GM23338 (cell line): Measurements from ENCODE around the gene MED12L. TPM values are rescaled to one million over a fixed set of nuclear protein-coding genes. Genes with fewer than 3 reads are reported as not detected.

Experiments
- ATAC-seq: fragments of 200-7000 bp; cut with Tn5 transposase; 3 replicates; pipeline ENCODE4 v1.9.1; 2020
- DNase-seq: peaks from one replicate; pipeline ENCODE4 v3.0.0-alpha.2; 2015; ENCODE audit warnings: low spot score
- H2AFZ ChIP-seq: fragments of 200-600 bp; sonication (generic); 2 replicates; pipeline ENCODE4 v1.8.0; 2016; ENCODE audit warnings: antibody characterized with exemption, mild to moderate bottlenecking, moderate library complexity
- H3F3A ChIP-seq: fragments of 200-600 bp; sonication (generic); replicated peaks from 2 replicates; pipeline ENCODE4 v1.8.0; 2017; ENCODE audit warnings: antibody characterized with exemption, mixed run types, low read depth
- H3K27ac ChIP-seq: fragments of 200-600 bp; sonication (generic); 2 replicates; pipeline ENCODE4 v1.6.1; 2016; ENCODE audit warnings: low read depth
- H3K27me3 ChIP-seq: fragments of 200-600 bp; sonication (generic); 2 replicates; pipeline ENCODE4 v1.8.0; 2016; ENCODE audit warnings: mild to moderate bottlenecking, mixed run types, moderate library complexity; ENCODE audit not compliant: insufficient read depth
- H3K36me3 ChIP-seq: fragments of 200-600 bp; sonication (generic); 2 replicates; pipeline ENCODE4 v1.8.0; 2016; ENCODE audit warnings: mild to moderate bottlenecking; ENCODE audit not compliant: insufficient read depth
- H3K4me1 ChIP-seq: fragments of 200-600 bp; sonication (generic); 2 replicates; pipeline ENCODE4 v1.8.0; 2016; ENCODE audit warnings: mild to moderate bottlenecking, moderate library complexity; ENCODE audit not compliant: insufficient read depth
- H3K4me2 ChIP-seq: fragments of 200-600 bp; sonication (generic); 2 replicates; pipeline ENCODE4 v1.7.1; 2017; ENCODE audit warnings: mixed run types
- H3K4me3 ChIP-seq: fragments of 200-600 bp; sonication (generic); 2 replicates; pipeline ENCODE4 v1.6.1; 2016; ENCODE audit warnings: mixed run types
- H3K79me2 ChIP-seq: fragments of 200-600 bp; sonication (generic); replicated peaks from 2 replicates; pipeline ENCODE4 v1.8.0; 2017; ENCODE audit warnings: mild to moderate bottlenecking; ENCODE audit not compliant: insufficient read depth
- H3K9me2 ChIP-seq: fragments of 200-600 bp; sonication (generic); 2 replicates; pipeline ENCODE4 v1.8.0; 2017; ENCODE audit not compliant: insufficient read depth
- H4K20me1 ChIP-seq: fragments of 200-600 bp; sonication (generic); replicated peaks from 2 replicates; pipeline ENCODE4 v1.8.0; 2017; ENCODE audit warnings: mild to moderate bottlenecking; ENCODE audit not compliant: insufficient read depth
- H3K27ac Mint-ChIP-seq: 2 replicates; pipeline ENCODE4 v1.8.0; 2020; ENCODE audit warnings: inconsistent platforms, mild to moderate bottlenecking, moderate library complexity, mixed read lengths
- H3K27me3 Mint-ChIP-seq: 3 replicates; pipeline ENCODE4 v1.8.0; 2022; ENCODE audit warnings: low read depth, mild to moderate bottlenecking, moderate library complexity, mixed read lengths, inconsistent platforms; ENCODE audit not compliant: insufficient read depth, poor library complexity
- H3K36me3 Mint-ChIP-seq: 3 replicates; pipeline ENCODE4 v1.8.0; 2021; ENCODE audit warnings: low read depth, mild to moderate bottlenecking, inconsistent platforms, moderate library complexity, mixed read lengths
- H3K4me1 Mint-ChIP-seq: 3 replicates; pipeline ENCODE4 v1.8.0; 2020; ENCODE audit warnings: mild to moderate bottlenecking, inconsistent platforms, mixed read lengths
- H3K4me3 Mint-ChIP-seq: 3 replicates; pipeline ENCODE4 v1.8.0; 2021; ENCODE audit warnings: moderate library complexity, mild to moderate bottlenecking, inconsistent platforms, mixed read lengths
- H3K9me3 Mint-ChIP-seq: 3 replicates; pipeline ENCODE4 v1.8.0; 2020; ENCODE audit warnings: moderate library complexity, mild to moderate bottlenecking, inconsistent platforms, mixed read lengths
- CREB1 ChIP-seq: fragments of 250-450 bp; sonication (Bioruptor Pico); IDR thresholded peaks from 2 replicates; pipeline ENCODE4 v1.5.0; 2020; ENCODE audit warnings: low read depth, mild to moderate bottlenecking, moderate library complexity
- CTCF ChIP-seq, 2 experiments: fragments of 200-600 bp in 1 of 2; sonication (generic) in 1 of 2; conservative IDR thresholded peaks; 2 replicates each; pipeline versions ENCODE4 v1.5.1 to v1.6.1; 2016 to 2017; ENCODE audit warnings: antibody characterized with exemption in 2 of 2, low read depth in 2 of 2, mild to moderate bottlenecking in 2 of 2, moderate library complexity in 1 of 2
- POLR2AphosphoS5 ChIP-seq: IDR thresholded peaks from 2 replicates; pipeline ENCODE4 v1.6.1; 2016; ENCODE audit warnings: antibody characterized with exemption, low read depth
- REST ChIP-seq: IDR thresholded peaks from one replicate; pipeline ENCODE4 v1.6.1; 2018; ENCODE audit warnings: antibody characterized with exemption; ENCODE audit not compliant: unreplicated experiment
- STAT1 ChIP-seq: IDR thresholded peaks from one replicate; pipeline ENCODE4 v1.6.1; 2016; ENCODE audit warnings: antibody characterized with exemption; ENCODE audit not compliant: unreplicated experiment
- ZNF114 ChIP-seq: fragments of 250-450 bp; sonication (Bioruptor Pico); IDR thresholded peaks from 2 replicates; pipeline ENCODE4 v1.5.0; 2020; ENCODE audit warnings: mild to moderate bottlenecking, moderate library complexity
- ZNF331 ChIP-seq: fragments of 250-450 bp; sonication (Bioruptor Pico); IDR thresholded peaks from 2 replicates; pipeline ENCODE4 v1.5.0; 2020; ENCODE audit warnings: low read depth, mild to moderate bottlenecking, moderate library complexity
- ZNF462 ChIP-seq: fragments of 250-450 bp; sonication (Bioruptor Pico); IDR thresholded peaks from 2 replicates; pipeline ENCODE4 v1.5.0; 2020; ENCODE audit warnings: mild to moderate bottlenecking, moderate library complexity
- polyA plus RNA-seq: library from polyadenylated mRNA; unstranded; fragments of >200 nt; fragmentation: Nextera tagmentation; extraction: Ambion mirVana; gene quantifications from 2 replicates; pipeline ENCODE4 v1.2.1, GENCODE V29; 2016
- total RNA-seq: library from RNA; depleted of rRNA; stranded (reverse); fragments of >200 nt; shearing (Covaris generic); gene quantifications from 2 replicates; pipeline ENCODE4 v1.2.3, GENCODE V29; 2014
- TF ChIP-seq, protein P1 (sequence below): IDR thresholded peaks from 2 replicates; pipeline ENCODE4 v1.6.1; 2016; ENCODE audit warnings: antibody characterized with exemption

MED12L gene
- total and polyA plus RNA-seq, 2 experiments from 2014 or later, result 5.7 to 25.0 TPM

DNA sequence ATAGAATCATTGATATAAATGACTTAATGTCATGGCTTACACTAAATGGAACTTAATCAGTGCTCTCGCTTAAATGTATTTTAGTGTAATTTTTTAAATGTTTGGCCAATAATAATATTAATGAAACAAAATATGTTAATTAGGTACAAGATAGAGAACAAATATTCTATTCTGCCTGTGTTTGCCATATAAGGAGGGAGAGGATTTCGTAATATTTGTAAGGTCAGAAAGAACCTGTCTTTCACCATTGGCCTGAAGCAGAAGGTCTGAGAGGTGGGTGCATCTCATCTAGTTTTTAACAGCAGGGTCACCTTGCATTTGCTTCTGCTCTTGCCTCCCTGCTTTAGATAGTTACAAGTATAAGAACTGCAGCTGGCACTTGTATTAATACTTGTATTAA is 228.7 kb downstream of the MED12L start:
- Mint-ChIP-seq H3K36me3 (no peaks in the 10 kb centered on the region), H3K4me1 (peaks cover 57% of the 10 kb centered on the region), H3K27me3 (no peaks in the 10 kb centered on the region), H3K4me3 (no peak overlapping the region), H3K9me3 (no peaks in the 10 kb centered on the region), H3K27ac (no peak overlapping the region)
- Histone ChIP-seq H3K4me2 (no peak overlapping the region), H3F3A (no peaks in the 10 kb centered on the region), H2AFZ (no peak overlapping the region), H3K79me2 (no peaks in the 10 kb centered on the region), H4K20me1 (no peaks in the 10 kb centered on the region), H3K4me1 (peaks cover 44% of the 10 kb centered on the region), H3K9me2 (no peaks in the 10 kb centered on the region), H3K4me3 (no peak overlapping the region), H3K36me3 (no peaks in the 10 kb centered on the region), H3K27ac (no peak overlapping the region), H3K27me3 (no peaks in the 10 kb centered on the region)
- ATAC-seq (no peak), DNase-seq (no peak)
- TF ChIP-seq STAT1 (no peak), REST (no peak), CREB1 (CRISPR knock-in tag) (no peak), ZNF114 (CRISPR knock-in tag) (no peak), ZNF462 (CRISPR knock-in tag) (no peak), CTCF (conservative IDR thresholded peaks at IDR 0.05; ENCODE audit: low read depth in 2 of 2) (no peak), ZNF331 (CRISPR knock-in tag) (no peak), POLR2AphosphoS5 (no peak)
- TF ChIP-seq, protein P1, sequence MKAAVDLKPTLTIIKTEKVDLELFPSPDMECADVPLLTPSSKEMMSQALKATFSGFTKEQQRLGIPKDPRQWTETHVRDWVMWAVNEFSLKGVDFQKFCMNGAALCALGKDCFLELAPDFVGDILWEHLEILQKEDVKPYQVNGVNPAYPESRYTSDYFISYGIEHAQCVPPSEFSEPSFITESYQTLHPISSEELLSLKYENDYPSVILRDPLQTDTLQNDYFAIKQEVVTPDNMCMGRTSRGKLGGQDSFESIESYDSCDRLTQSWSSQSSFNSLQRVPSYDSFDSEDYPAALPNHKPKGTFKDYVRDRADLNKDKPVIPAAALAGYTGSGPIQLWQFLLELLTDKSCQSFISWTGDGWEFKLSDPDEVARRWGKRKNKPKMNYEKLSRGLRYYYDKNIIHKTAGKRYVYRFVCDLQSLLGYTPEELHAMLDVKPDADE, result no peak
